Suprapubic skin (tissue), 4 donors: Measurements from ENCODE around the gene PYROXD2. TPM values are rescaled to one million over a fixed set of nuclear protein-coding genes. Genes with fewer than 3 reads are reported as not detected.

Experiments used
- DNase-seq, 2 donors: peaks; one replicate each; pipeline ENCODE4 v3.0.0-alpha.2; 2019; ENCODE audit warnings: low spot score in 2 of 2
- H3K27ac ChIP-seq: fragments of 200-600 bp; sonication (generic); one replicate; pipeline ENCODE4 v1.5.1; 2019
- H3K27me3 ChIP-seq: fragments of 200-600 bp; sonication (generic); one replicate; pipeline ENCODE4 v1.5.1; 2019
- H3K36me3 ChIP-seq: fragments of 200-600 bp; sonication (generic); one replicate; pipeline ENCODE4 v1.5.1; 2019
- H3K4me1 ChIP-seq: fragments of 200-600 bp; sonication (generic); one replicate; pipeline ENCODE4 v1.5.1; 2019
- H3K4me3 ChIP-seq: fragments of 200-600 bp; sonication (generic); one replicate; pipeline ENCODE4 v1.5.1; 2019; ENCODE audit warnings: mild to moderate bottlenecking
- H3K9me3 ChIP-seq: fragments of 200-600 bp; sonication (generic); one replicate; pipeline ENCODE4 v1.5.1; 2019
- EP300 ChIP-seq: sonication (generic); formaldehyde crosslinking; IDR thresholded peaks from one replicate; pipeline ENCODE4 v1.6.1; 2017; ENCODE audit warnings: antibody characterized with exemption
- POLR2AphosphoS5 ChIP-seq, 3 donors: sonication (generic); formaldehyde crosslinking; IDR thresholded peaks; one replicate each; pipeline ENCODE4 v1.6.1; 2017; ENCODE audit warnings: antibody characterized with exemption in 3 of 3
- WGBS: methylation state at CpG from one replicate; pipeline ENCODE4 v1.1.5; 2018; 5-methylcytosine and 5-hydroxymethylcytosine counted together
- total RNA-seq, 4 donors: library from RNA; depleted of rRNA; stranded (reverse); fragments of >200 nt; gene quantifications; one replicate each; pipeline ENCODE4 v1.1.0, GENCODE V29; 2016
- TF ChIP-seq, protein P1 (sequence below), 2 donors: fragments of 200-600 bp in 1 of 2; fragments of 450-650 bp in 1 of 2; sonication (generic) in 1 of 2; IDR thresholded peaks; one replicate each; pipeline ENCODE4 v1.5.1; 2016 to 2019; ENCODE audit warnings: antibody characterized with exemption in 2 of 2, mild to moderate bottlenecking in 1 of 2, moderate library complexity in 1 of 2

Gene PYROXD2
- total RNA-seq, 4 donors from 2014 or later, result 4.3 to 20.3 (median 5.2) TPM

DNA sequence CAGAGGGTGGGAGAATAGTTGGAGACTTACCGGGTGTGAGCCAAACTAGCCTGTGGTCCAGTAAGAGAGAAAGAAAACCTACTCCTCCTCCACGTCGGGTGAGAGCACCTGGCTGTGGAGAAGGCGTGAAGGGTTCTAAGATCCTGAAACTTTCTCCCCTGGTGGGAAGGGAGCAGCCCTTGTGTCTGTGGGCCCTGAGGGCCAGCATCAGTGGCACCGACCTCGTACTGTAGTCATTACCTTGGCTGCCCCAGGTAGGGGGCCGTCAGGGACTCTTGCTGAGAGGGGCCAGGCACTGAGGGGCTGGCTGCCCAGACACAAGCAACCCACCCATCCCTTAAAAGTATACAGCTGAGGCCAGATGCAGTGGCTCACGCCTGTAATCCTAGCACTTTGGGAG, 77.5 kb downstream of the PYROXD2 start:
- Histone ChIP-seq H3K9me3 (no peaks in the 10 kb centered on the region), H3K27me3 (no peaks in the 10 kb centered on the region), H3K4me3 (no peak overlapping the region), H3K4me1 (peaks cover 8% of the 10 kb centered on the region), H3K27ac (no peak overlapping the region), H3K36me3 (no peaks in the 10 kb centered on the region)
- TF ChIP-seq, protein P1, sequence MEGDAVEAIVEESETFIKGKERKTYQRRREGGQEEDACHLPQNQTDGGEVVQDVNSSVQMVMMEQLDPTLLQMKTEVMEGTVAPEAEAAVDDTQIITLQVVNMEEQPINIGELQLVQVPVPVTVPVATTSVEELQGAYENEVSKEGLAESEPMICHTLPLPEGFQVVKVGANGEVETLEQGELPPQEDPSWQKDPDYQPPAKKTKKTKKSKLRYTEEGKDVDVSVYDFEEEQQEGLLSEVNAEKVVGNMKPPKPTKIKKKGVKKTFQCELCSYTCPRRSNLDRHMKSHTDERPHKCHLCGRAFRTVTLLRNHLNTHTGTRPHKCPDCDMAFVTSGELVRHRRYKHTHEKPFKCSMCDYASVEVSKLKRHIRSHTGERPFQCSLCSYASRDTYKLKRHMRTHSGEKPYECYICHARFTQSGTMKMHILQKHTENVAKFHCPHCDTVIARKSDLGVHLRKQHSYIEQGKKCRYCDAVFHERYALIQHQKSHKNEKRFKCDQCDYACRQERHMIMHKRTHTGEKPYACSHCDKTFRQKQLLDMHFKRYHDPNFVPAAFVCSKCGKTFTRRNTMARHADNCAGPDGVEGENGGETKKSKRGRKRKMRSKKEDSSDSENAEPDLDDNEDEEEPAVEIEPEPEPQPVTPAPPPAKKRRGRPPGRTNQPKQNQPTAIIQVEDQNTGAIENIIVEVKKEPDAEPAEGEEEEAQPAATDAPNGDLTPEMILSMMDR (IDR thresholded peaks at IDR 0.05), result no peak
- no peak for TF ChIP-seq EP300
- no peak for TF ChIP-seq POLR2AphosphoS5 (IDR thresholded peaks at IDR 0.05)
- DNase-seq, result no peak
- 81% methylated on average over 7 of the region's 8 CpGs for WGBS

Other genes with a start within 250 kb of the PYROXD2 start
- gene LOXL4, start 147.0 kb downstream of the PYROXD2 start, total RNA-seq, result 1 to 10 TPM; 1.6 to 2.3 (median 1.7) TPM
- gene HPS1, start 31.8 kb upstream of the PYROXD2 start, total RNA-seq, result 10 to 100 TPM; 46.5 to 83.5 (median 67.5) TPM